ENCODE measurements around the gene KLHL12. TPM values are rescaled to one million over a fixed set of nuclear protein-coding genes. Genes with fewer than 3 reads are reported as not detected.

The KLHL12 gene
- total RNA-seq (2022) (35.4 and 36.7 TPM in 2 replicates), Bru-seq, nascent RNA (percentile 77 among the genes with signal in this experiment), BruChase-seq, experiment 1, labeled RNA remaining after a 6-hour chase (percentile 69 among the genes with signal in this experiment), BruChase-seq, experiment 2, labeled RNA remaining after a 2-hour chase (percentile 73 among the genes with signal in this experiment)
- long read RNA-seq, transcript KLHL12-203 (12 exons, 3,359 nt), result major isoform, 14 of 25 reads
- long read RNA-seq, partial matches to known transcripts, result 1 of 25 reads
- long read RNA-seq, other reads (novel, unspliced or antisense), result 10 of 25 reads

DNA sequence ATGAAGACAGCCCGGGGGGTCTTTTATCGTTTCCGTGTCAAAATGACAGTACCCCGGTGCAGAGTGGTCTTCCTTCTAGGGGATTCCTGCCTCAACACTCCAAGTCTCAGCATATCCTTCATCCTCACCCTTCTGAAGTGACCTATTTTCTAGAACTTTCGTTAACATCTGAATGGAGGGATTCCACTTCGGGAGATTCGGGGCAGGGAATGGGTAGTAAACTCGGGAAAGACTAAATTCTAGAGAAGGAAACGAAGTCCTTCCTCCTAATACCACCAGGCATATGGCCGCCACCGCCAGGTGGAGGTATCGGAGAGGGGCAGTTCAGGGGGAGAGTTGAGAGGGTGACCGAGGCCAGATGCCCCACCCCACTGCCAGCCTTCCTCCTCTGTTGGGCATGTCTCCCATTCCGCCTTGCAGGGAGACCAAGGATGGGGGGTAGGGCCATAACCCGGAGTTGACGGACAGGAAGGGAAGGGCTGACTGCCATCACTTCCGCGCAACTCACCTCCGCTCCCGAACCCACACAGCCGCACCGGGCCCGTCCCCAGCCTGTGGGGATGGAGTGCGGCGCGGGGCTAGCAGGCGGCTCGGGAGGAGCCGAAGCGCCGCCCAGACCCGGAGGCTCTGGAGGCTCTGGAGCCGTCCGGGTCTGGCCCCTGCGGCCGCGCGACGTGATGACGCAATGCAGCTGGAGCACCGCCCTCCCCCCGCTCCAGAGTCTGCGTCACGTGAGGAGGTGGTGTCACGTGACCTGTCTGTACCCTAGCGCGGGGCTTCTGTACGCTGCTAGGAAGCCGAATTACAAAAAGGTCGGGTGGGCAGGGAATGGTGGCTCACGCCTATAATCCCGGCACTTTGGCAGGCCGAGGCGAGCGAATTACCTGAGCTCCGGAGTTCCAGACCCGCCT lies at the start of gene KLHL12:
KLHL12 (minus strand) TSS at position 654 of the 911 bp plus-strand sequence. CDS start 2,072 bp downstream, outside the sequence.
- Mint-ChIP-seq H3K36me3 (ENCODE audit: insufficient read depth, unreplicated experiment) (peaks cover 32% of the 10 kb centered on the region), H3K27ac (ENCODE audit: unreplicated experiment) (peak within 1 kb of the TSS; percentile 97), H3K27me3 (ENCODE audit: unreplicated experiment) (no peaks in the 10 kb centered on the region), H3K9me3 (ENCODE audit: low read depth, unreplicated experiment) (no peaks in the 10 kb centered on the region), H3K4me3 (ENCODE audit: low read depth, unreplicated experiment) (peak within 1 kb of the TSS; percentile 93), H3K4me1 (ENCODE audit: low read depth, unreplicated experiment) (no peaks in the 10 kb centered on the region)
- TF ChIP-seq, protein P1, sequence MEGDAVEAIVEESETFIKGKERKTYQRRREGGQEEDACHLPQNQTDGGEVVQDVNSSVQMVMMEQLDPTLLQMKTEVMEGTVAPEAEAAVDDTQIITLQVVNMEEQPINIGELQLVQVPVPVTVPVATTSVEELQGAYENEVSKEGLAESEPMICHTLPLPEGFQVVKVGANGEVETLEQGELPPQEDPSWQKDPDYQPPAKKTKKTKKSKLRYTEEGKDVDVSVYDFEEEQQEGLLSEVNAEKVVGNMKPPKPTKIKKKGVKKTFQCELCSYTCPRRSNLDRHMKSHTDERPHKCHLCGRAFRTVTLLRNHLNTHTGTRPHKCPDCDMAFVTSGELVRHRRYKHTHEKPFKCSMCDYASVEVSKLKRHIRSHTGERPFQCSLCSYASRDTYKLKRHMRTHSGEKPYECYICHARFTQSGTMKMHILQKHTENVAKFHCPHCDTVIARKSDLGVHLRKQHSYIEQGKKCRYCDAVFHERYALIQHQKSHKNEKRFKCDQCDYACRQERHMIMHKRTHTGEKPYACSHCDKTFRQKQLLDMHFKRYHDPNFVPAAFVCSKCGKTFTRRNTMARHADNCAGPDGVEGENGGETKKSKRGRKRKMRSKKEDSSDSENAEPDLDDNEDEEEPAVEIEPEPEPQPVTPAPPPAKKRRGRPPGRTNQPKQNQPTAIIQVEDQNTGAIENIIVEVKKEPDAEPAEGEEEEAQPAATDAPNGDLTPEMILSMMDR (IDR thresholded peaks at IDR 0.05; ENCODE audit: unreplicated experiment), result peak; percentile 87
- CTCF ChIA-PET, result interaction anchor here (0.6 to 1.2 kb wide), 8 partner anchors 19 to 684 kb away, joined by 3 to 11 read pairs (median 5); partner anchors contain the start of gene CYB5R1
- intact Hi-C loops (cut with micrococcal nuclease; ENCODE audit: unreplicated experiment), result loop anchor here (2.0 kb wide), 2 partner anchors 42 to 72 kb away; no protein-coding TSS in a partner anchor
- DNase-seq, result peak; percentile 99
- BruUV-seq (replicated peaks), result TSS peak; percentile 66

DNA sequence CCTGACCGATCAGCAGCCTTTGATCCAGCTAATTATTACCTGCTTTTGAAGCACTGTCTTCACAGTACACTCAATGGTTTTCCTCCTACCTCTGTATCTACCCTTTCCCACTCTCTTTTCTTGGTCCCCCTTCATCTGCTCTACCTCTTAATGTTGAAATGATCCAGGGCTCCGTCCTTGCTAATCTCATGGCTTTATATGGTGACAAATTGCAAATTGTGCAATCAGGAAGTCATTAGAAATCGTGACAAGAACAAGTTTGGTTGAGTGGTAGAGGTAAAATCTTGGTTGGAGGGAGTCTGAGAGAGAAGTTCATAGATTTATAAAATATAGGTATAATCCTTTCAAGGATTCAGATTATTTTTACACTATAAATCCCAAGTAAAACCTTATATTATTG lies 49.6 kb upstream of the KLHL12 start:
- Mint-ChIP-seq H3K27me3 (ENCODE audit: unreplicated experiment) (peaks cover 88% of the 10 kb centered on the region), H3K4me1 (ENCODE audit: low read depth, unreplicated experiment) (peaks cover 8% of the 10 kb centered on the region), H3K9me3 (ENCODE audit: low read depth, unreplicated experiment) (no peaks in the 10 kb centered on the region), H3K36me3 (ENCODE audit: insufficient read depth, unreplicated experiment) (no peaks in the 10 kb centered on the region), H3K4me3 (ENCODE audit: low read depth, unreplicated experiment) (no peak overlapping the region), H3K27ac (ENCODE audit: unreplicated experiment) (no peak overlapping the region)
- intact Hi-C loops (cut with micrococcal nuclease; ENCODE audit: unreplicated experiment), result no loop called here
- BruUV-seq (replicated peaks), result no TSS peak
- TF ChIP-seq, protein P1 (IDR thresholded peaks at IDR 0.05; ENCODE audit: unreplicated experiment), result no peak
- DNase-seq, result no peak
- CTCF ChIA-PET, result no interaction called here

DNA sequence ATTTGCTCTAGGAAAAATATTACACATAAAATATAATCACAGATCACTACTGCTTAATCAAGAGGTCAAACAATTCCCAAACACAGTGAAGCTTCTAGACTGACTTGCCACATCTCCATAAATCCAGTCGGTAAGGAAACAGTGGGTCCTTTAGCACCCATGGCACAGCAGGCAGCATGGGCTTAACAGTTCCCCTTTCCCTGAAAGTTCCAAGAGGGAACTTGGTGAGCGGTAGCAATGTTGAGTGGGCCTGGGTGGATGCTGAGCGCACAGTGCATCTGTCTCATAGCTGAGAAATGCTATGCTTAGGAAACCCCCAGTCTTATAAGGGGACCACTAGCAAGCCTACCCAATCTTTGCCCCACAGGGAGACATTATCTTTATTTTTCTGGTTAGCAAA lies 47.8 kb upstream of the KLHL12 start:
- no peak for DNase-seq
- Mint-ChIP-seq H3K4me1 (ENCODE audit: low read depth, unreplicated experiment) (peaks cover 8% of the 10 kb centered on the region), H3K27me3 (ENCODE audit: unreplicated experiment) (peaks cover 85% of the 10 kb centered on the region), H3K4me3 (ENCODE audit: low read depth, unreplicated experiment) (no peak overlapping the region), H3K27ac (ENCODE audit: unreplicated experiment) (no peak overlapping the region), H3K36me3 (ENCODE audit: insufficient read depth, unreplicated experiment) (no peaks in the 10 kb centered on the region), H3K9me3 (ENCODE audit: low read depth, unreplicated experiment) (no peaks in the 10 kb centered on the region)
- CTCF ChIA-PET, result interaction anchor here (0.6 to 0.7 kb wide), 2 partner anchors 608 to 1137 kb away, joined by 4 to 8 read pairs; no protein-coding TSS in a partner anchor
- TF ChIP-seq, protein P1 (IDR thresholded peaks at IDR 0.05; ENCODE audit: unreplicated experiment), result no peak
- intact Hi-C loops (cut with micrococcal nuclease; ENCODE audit: unreplicated experiment), result no loop called here
- BruUV-seq (replicated peaks), result no TSS peak

DNA sequence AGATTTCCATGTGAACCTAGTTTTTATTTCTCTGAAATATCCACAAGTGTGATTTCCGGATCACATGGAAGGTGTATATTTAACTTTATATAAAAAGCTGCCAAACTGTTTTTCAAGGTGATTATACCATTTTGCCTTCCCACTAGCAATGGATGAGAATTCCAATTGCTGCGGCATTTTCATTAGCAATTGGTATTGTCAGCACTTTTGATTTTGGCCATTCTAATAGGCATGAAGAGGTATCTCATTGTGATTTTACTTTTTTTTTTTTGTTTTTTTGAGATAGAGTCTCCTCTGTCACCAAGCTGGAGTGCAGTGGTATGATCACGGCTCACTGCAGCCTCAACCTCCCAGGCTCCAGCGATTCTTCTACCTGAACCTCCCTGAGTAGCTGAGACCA lies 45.0 kb upstream of the KLHL12 start:
- peaks cover 22% of the 10 kb centered on the region for H3K4me1 Mint-ChIP-seq (ENCODE audit: low read depth, unreplicated experiment)
- no peaks in the 10 kb centered on the region for H3K9me3 Mint-ChIP-seq (ENCODE audit: low read depth, unreplicated experiment)
- CTCF ChIA-PET, result interaction anchor here (0.6 to 1.1 kb wide), 3 partner anchors 19 to 695 kb away, joined by 3 to 4 read pairs (median 3); no protein-coding TSS in a partner anchor
- BruUV-seq (replicated peaks), result no TSS peak
- TF ChIP-seq, protein P1 (IDR thresholded peaks at IDR 0.05; ENCODE audit: unreplicated experiment), result no peak
- H3K27me3 Mint-ChIP-seq (ENCODE audit: unreplicated experiment), result peaks cover 58% of the 10 kb centered on the region
- no peak for DNase-seq
- intact Hi-C loops (cut with micrococcal nuclease; ENCODE audit: unreplicated experiment), result no loop called here
- no peak overlapping the region for H3K4me3 Mint-ChIP-seq (ENCODE audit: low read depth, unreplicated experiment)
- H3K27ac Mint-ChIP-seq (ENCODE audit: unreplicated experiment), result no peak overlapping the region
- peaks cover 9% of the 10 kb centered on the region for H3K36me3 Mint-ChIP-seq (ENCODE audit: insufficient read depth, unreplicated experiment)

Data from Calu3 (cell line).